GM10248 (cell line): ENCODE measurements around the gene PHACTR3.

Experiments
- CTCF ChIA-PET: fragments of 300-600 bp; sonication (Branson Sonifier 250); formaldehyde crosslinking; extraction: SDS; loops from one replicate; lab custom pipeline; 2021; ENCODE audit warnings: antibody characterized with exemption; lab: Yijun Ruan, JAX
- POLR2A ChIA-PET: fragments of 350-650 bp; sonication (Branson Sonifier 250); formaldehyde crosslinking; extraction: SDS; loops from one replicate; lab custom pipeline; 2020; ENCODE audit warnings: antibody characterized with exemption; lab: Yijun Ruan, JAX
- DNase-seq: peaks from one replicate; pipeline ENCODE4 v3.0.0; 2012; ENCODE audit errors: extremely low spot score
- TF ChIP-seq, protein P1 (sequence below): IDR thresholded peaks from 2 replicates; pipeline ENCODE4 v1.5.1; 2012; ENCODE audit warnings: mild to moderate bottlenecking, low read depth; ENCODE audit errors: extremely low read depth, missing control alignments, control extremely low read depth

The PHACTR3 gene

GRCh38 chr20:59784365-59784764 lies 180.0 kb downstream of the PHACTR3 start:
- no peak for DNase-seq
- TF ChIP-seq, protein P1, sequence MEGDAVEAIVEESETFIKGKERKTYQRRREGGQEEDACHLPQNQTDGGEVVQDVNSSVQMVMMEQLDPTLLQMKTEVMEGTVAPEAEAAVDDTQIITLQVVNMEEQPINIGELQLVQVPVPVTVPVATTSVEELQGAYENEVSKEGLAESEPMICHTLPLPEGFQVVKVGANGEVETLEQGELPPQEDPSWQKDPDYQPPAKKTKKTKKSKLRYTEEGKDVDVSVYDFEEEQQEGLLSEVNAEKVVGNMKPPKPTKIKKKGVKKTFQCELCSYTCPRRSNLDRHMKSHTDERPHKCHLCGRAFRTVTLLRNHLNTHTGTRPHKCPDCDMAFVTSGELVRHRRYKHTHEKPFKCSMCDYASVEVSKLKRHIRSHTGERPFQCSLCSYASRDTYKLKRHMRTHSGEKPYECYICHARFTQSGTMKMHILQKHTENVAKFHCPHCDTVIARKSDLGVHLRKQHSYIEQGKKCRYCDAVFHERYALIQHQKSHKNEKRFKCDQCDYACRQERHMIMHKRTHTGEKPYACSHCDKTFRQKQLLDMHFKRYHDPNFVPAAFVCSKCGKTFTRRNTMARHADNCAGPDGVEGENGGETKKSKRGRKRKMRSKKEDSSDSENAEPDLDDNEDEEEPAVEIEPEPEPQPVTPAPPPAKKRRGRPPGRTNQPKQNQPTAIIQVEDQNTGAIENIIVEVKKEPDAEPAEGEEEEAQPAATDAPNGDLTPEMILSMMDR = no peak
- ChIA-PET CTCF (interaction anchor here (0.9 to 6.3 kb wide), 10 partner anchors 11 to 168 kb away, joined by 3 to 89 read pairs (median 4); partner anchors contain the start of gene PPP1R3D), POLR2A (no interaction called here)

DNA sequence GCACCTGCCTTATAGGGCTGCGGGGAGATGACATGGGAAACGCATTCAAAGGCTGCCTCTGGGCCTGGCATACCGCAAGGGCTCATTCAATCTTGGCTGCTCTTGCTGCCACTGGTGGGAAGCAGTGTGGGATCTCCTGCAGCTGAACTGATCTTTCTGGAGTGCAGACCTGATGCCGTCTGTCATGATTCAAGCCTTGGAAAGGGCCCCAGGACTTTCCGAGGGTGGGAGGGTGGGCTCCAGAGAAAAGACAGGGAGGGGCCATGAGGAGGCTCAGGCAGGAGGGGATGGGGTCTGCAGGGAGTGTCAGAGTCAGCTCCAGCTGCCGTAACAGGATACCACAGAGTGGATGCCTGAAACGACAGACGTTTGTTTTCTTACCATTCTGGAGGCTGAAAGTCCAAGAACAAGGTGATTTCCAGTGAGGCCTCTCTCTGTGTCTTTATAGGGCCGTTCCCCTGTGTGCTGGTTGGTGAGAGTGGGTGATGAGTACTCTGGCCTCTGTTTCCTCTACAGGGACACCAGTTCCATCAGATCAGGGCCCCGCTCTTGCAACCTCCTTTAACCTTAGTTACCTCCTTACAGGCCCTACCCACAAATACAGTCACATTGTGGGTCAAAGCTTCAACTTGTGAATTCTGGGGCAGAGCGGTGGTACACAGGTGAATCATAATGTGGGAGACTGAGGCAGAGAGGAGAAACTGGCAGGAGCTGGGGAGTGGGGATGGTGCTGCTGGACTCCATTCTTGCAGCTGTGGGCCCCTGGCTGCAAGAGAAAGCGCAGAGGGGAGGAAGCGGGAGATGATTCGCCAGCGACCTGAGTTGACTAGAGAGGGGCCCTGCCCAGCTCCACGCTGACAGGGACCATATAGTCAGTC lies 180.7 kb downstream of the PHACTR3 start:
- DNase-seq = no peak
- TF ChIP-seq, protein P1 = no peak
- CTCF ChIA-PET = interaction anchor here (3.0 to 6.3 kb wide), 2 partner anchors 52 to 65 kb away, joined by 12 to 89 read pairs; no protein-coding TSS in a partner anchor
- POLR2A ChIA-PET = no interaction called here

- ChIA-PET CTCF (interaction anchor here (3.0 to 6.3 kb wide), 2 partner anchors 52 to 65 kb away, joined by 12 to 89 read pairs; no protein-coding TSS in a partner anchor), POLR2A (no interaction called here)
- DNase-seq = no peak
- TF ChIP-seq, protein P1 = no peak
These were observed 181.3 kb downstream of the PHACTR3 start for GRCh38 chr20:59785669-59785959.

- CTCF ChIA-PET = interaction anchor here (1.0 to 6.3 kb wide), 3 partner anchors 51 to 64 kb away, joined by 6 to 89 read pairs (median 12); no protein-coding TSS in a partner anchor
- DNase-seq = no peak
- TF ChIP-seq, protein P1 = no peak
- POLR2A ChIA-PET = no interaction called here
These were observed 181.9 kb downstream of the PHACTR3 start for GRCh38 chr20:59785986-59786795.

- DNase-seq = no peak
- CTCF ChIA-PET = interaction anchor here (1.0 kb wide), 1 partner anchor 63 kb away, joined by 6 read pairs; no protein-coding TSS in a partner anchor
- TF ChIP-seq, protein P1 = no peak
- POLR2A ChIA-PET = no interaction called here
These were observed 182.6 kb downstream of the PHACTR3 start for GRCh38 chr20:59786801-59787537.

DNA sequence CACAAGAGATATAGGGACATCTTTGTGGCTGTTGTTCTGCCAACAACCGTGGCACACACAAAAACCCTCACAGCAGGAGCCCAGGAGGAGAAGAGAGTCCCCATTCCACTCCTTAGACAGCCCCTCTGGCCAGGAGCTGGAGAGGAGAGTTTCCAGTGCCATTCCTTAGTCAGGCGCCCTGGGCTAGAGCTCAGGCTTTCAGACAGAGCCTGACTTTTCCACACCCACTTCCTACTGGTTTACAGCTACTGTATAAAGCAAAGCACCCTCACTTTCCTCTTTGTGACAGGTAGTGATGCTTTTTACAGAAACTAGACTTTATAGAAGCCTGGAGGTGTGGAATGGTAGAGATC lies 183.2 kb downstream of the PHACTR3 start:
- ChIA-PET POLR2A (no interaction called here), CTCF (no interaction called here)
- no peak for DNase-seq
- TF ChIP-seq, protein P1 = no peak
